Fibroblast of mammary gland (primary cell): ENCODE data around the gene IL17RA.

Experiments
- DNase-seq: peaks from one replicate; pipeline ENCODE4 v3.0.0-alpha.2; 2010; ENCODE audit warnings: low read depth
- H3K4me3 ChIP-seq: 2 replicates; pipeline ENCODE4 v1.5.1; 2011; ENCODE audit warnings: low read depth, mild to moderate bottlenecking, low read length, moderate library complexity; ENCODE audit not compliant: control insufficient read depth
- CTCF ChIP-seq: conservative IDR thresholded peaks from 2 replicates; pipeline ENCODE4 v1.5.1; 2011; ENCODE audit warnings: low read depth, low read length, inconsistent platforms; ENCODE audit not compliant: control insufficient read depth, insufficient read depth

Gene IL17RA

GRCh38 chr22:17083811-17084441 is 874 bp upstream of the IL17RA start:
- H3K4me3 ChIP-seq, result peak overlapping the region; percentile 68

GRCh38 chr22:17085277-17086181 is 729 bp downstream of the IL17RA start:
- TF ChIP-seq CTCF, result no peak
- DNase-seq, result no peak
- peak overlapping the region; percentile 68 for H3K4me3 ChIP-seq

More at GRCh38 chr22:17083811-17084441, 874 bp upstream of the IL17RA start:
- no peak for TF ChIP-seq CTCF
- no peak for DNase-seq

- H3K4me3 ChIP-seq, result no peak overlapping the region
- DNase-seq, result no peak
These were observed 1.5 kb downstream of the IL17RA start for GRCh38 chr22:17086296-17086695.

GRCh38 chr22:17086788-17087497 is 2.1 kb downstream of the IL17RA start:
- TF ChIP-seq CTCF, result no peak
- no peak overlapping the region for H3K4me3 ChIP-seq
- no peak for DNase-seq

More at GRCh38 chr22:17086296-17086695, 1.5 kb downstream of the IL17RA start:
- TF ChIP-seq CTCF, result no peak

- no peak for TF ChIP-seq CTCF
- H3K4me3 ChIP-seq, result no peak overlapping the region
- DNase-seq, result peak; percentile 41
These were observed 2.8 kb downstream of the IL17RA start for GRCh38 chr22:17087498-17088131.

- no peak for DNase-seq
- no peak overlapping the region for H3K4me3 ChIP-seq
These were observed 5.8 kb downstream of the IL17RA start for GRCh38 chr22:17090550-17090949.

More at GRCh38 chr22:17090550-17090949, 5.8 kb downstream of the IL17RA start:
- no peak for TF ChIP-seq CTCF
